Fibroblast of gingiva (primary cell): ENCODE results near the gene NOLC1.
A peak's percentile ranks its signal among the peaks of the same experiment; 100 is the strongest.

Experiments
- DNase-seq: peaks from one replicate; pipeline ENCODE4 v3.0.0-alpha.2; 2011; ENCODE audit warnings: low read depth

The NOLC1 gene

GRCh38 chr10:102151774-102152544, at the start of gene NOLC1:
Gene NOLC1 (plus strand): TSS chr10:102152389. CDS start chr10:102152411, 22 bp downstream.
- DNase-seq, result peak; percentile 98

GRCh38 chr10:102102421-102102820, 49.8 kb upstream of the NOLC1 start:
- no peak for DNase-seq

GRCh38 chr10:102106998-102107397, 45.2 kb upstream of the NOLC1 start:
- no peak for DNase-seq

GRCh38 chr10:102109166-102110116, 42.7 kb upstream of the NOLC1 start:
- DNase-seq, result no peak

- DNase-seq, result no peak
Measured at GRCh38 chr10:102111276-102111675, 40.9 kb upstream of the NOLC1 start.

- no peak for DNase-seq
Measured at GRCh38 chr10:102112210-102112817, 39.9 kb upstream of the NOLC1 start.

- DNase-seq, result no peak
Measured at GRCh38 chr10:102113261-102113955, 38.8 kb upstream of the NOLC1 start.

GRCh38 chr10:102113956-102114857, 38.0 kb upstream of the NOLC1 start:
- DNase-seq, result no peak

- peak; percentile 75 for DNase-seq
Measured at GRCh38 chr10:102114861-102115618, 37.1 kb upstream of the NOLC1 start.

- no peak for DNase-seq
Measured at GRCh38 chr10:102115775-102116174, 36.4 kb upstream of the NOLC1 start.

GRCh38 chr10:102116656-102117055, 35.5 kb upstream of the NOLC1 start:
- no peak for DNase-seq

- peak; percentile 76 for DNase-seq
Measured at GRCh38 chr10:102117391-102118159, 34.6 kb upstream of the NOLC1 start.

- DNase-seq, result peak; percentile 36
Measured at GRCh38 chr10:102118867-102119266, 33.3 kb upstream of the NOLC1 start.

- peak; percentile 70 for DNase-seq
Measured at GRCh38 chr10:102119417-102120141, 32.6 kb upstream of the NOLC1 start.

GRCh38 chr10:102120142-102120990, 31.8 kb upstream of the NOLC1 start, which contains the start of gene LDB1:
Gene LDB1 (minus strand): TSS chr10:102120368. CDS start chr10:102120110, 258 bp downstream.
- DNase-seq, result peak; percentile 75

GRCh38 chr10:102120991-102121738, 31.0 kb upstream of the NOLC1 start:
- peak; percentile 82 for DNase-seq
